ENCODE measurements around the gene AGAP1.

GRCh38 chr2:235695602-235695895, 201.7 kb downstream of the AGAP1 start:
- TF ChIP-seq, protein P1, sequence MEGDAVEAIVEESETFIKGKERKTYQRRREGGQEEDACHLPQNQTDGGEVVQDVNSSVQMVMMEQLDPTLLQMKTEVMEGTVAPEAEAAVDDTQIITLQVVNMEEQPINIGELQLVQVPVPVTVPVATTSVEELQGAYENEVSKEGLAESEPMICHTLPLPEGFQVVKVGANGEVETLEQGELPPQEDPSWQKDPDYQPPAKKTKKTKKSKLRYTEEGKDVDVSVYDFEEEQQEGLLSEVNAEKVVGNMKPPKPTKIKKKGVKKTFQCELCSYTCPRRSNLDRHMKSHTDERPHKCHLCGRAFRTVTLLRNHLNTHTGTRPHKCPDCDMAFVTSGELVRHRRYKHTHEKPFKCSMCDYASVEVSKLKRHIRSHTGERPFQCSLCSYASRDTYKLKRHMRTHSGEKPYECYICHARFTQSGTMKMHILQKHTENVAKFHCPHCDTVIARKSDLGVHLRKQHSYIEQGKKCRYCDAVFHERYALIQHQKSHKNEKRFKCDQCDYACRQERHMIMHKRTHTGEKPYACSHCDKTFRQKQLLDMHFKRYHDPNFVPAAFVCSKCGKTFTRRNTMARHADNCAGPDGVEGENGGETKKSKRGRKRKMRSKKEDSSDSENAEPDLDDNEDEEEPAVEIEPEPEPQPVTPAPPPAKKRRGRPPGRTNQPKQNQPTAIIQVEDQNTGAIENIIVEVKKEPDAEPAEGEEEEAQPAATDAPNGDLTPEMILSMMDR (IDR thresholded peaks at IDR 0.05): no peak
- TF ChIP-seq POLR2A (IDR thresholded peaks at IDR 0.05): no peak
